ENCODE data around the gene SUGCT.

Gene SUGCT

GRCh38 chr7:40570223-40570622 is 435.4 kb downstream of the SUGCT start:
- no peak overlapping the region for H3K4me2 ChIP-seq (ENCODE audit: low read length)
- H3K79me2 ChIP-seq (ENCODE audit: control insufficient read depth, insufficient read depth, low read length, poor library complexity): no peaks in the 10 kb centered on the region
- no peaks in the 10 kb centered on the region for H3K36me3 ChIP-seq (ENCODE audit: control insufficient read depth in 1 of 2, insufficient read depth in 2 of 2, low read length in 2 of 2)
- no peak overlapping the region for H3K14ac ChIP-seq (ENCODE audit: low read length)
- H2BK5ac ChIP-seq (ENCODE audit: low read depth, low read length, poor library complexity): no peak overlapping the region
- no peak overlapping the region for H3K9ac ChIP-seq (ENCODE audit: low read length)
- no peaks in the 10 kb centered on the region for H3K79me1 ChIP-seq (ENCODE audit: low read length)
- no peak overlapping the region for H2AFZ ChIP-seq (ENCODE audit: insufficient read depth, low read length, poor library complexity)
- no peak overlapping the region for H4K8ac ChIP-seq (ENCODE audit: low read depth, low read length)
- no peak overlapping the region for H4K12ac ChIP-seq (ENCODE audit: low read depth, low read length)
- no peak overlapping the region for H3K4ac ChIP-seq (ENCODE audit: low read depth, low read length)
- no peak overlapping the region for H2BK120ac ChIP-seq (ENCODE audit: insufficient read depth, low read length, poor library complexity)
- H2AK5ac ChIP-seq (ENCODE audit: low read length): no peak overlapping the region
- H3K18ac ChIP-seq (ENCODE audit: low read length): no peak overlapping the region
- H2BK12ac ChIP-seq (ENCODE audit: low read length): no peak overlapping the region
- no CpG with 5 or more reads among the region's 1 CpG for WGBS (ENCODE audit: extremely low coverage, insufficient coverage, insufficient read length)
- no peak overlapping the region for H3K23ac ChIP-seq (ENCODE audit: low read length)
- H3K9me3 ChIP-seq (ENCODE audit: insufficient read depth, low read depth, low read length): no peaks in the 10 kb centered on the region
- no peak overlapping the region for H3K4me3 ChIP-seq (ENCODE audit: low read depth, low read length)
- no peak overlapping the region for H4K91ac ChIP-seq (ENCODE audit: low read depth, low read length)
- no peak for DNase-seq
- H3K27ac ChIP-seq (ENCODE audit: low read depth, low read length): no peak overlapping the region
- no peaks in the 10 kb centered on the region for H3K27me3 ChIP-seq (ENCODE audit: insufficient read depth, low read length)
- H3K4me1 ChIP-seq (ENCODE audit: control insufficient read depth in 1 of 2, insufficient read depth in 2 of 2, low read length in 2 of 2): peaks cover 2% of the 10 kb centered on the region in 2 experiments

GRCh38 chr7:40571796-40572195 is 437.0 kb downstream of the SUGCT start:
- no peaks in the 10 kb centered on the region for H3K79me2 ChIP-seq (ENCODE audit: control insufficient read depth, insufficient read depth, low read length, poor library complexity)

GRCh38 chr7:40572810-40573465 is 438.1 kb downstream of the SUGCT start:
- DNase-seq: no peak
- Histone ChIP-seq H3K4me2 (ENCODE audit: low read length) (no peak overlapping the region), H4K8ac (ENCODE audit: low read depth, low read length) (no peak overlapping the region), H4K12ac (ENCODE audit: low read depth, low read length) (no peak overlapping the region), H3K27me3 (ENCODE audit: insufficient read depth, low read length) (no peaks in the 10 kb centered on the region), H2BK120ac (ENCODE audit: insufficient read depth, low read length, poor library complexity) (no peak overlapping the region), H2BK12ac (ENCODE audit: low read length) (no peak overlapping the region), H3K4ac (ENCODE audit: low read depth, low read length) (no peak overlapping the region), H3K36me3 (ENCODE audit: control insufficient read depth in 1 of 2, insufficient read depth in 2 of 2, low read length in 2 of 2) (no peaks in the 10 kb centered on the region), H3K23ac (ENCODE audit: low read length) (no peak overlapping the region), H3K18ac (ENCODE audit: low read length) (no peak overlapping the region), H3K79me1 (ENCODE audit: low read length) (no peaks in the 10 kb centered on the region), H2BK5ac (ENCODE audit: low read depth, low read length, poor library complexity) (no peak overlapping the region), H3K9ac (ENCODE audit: low read length) (no peak overlapping the region), H2AFZ (ENCODE audit: insufficient read depth, low read length, poor library complexity) (no peak overlapping the region), H3K9me3 (ENCODE audit: insufficient read depth, low read depth, low read length) (no peaks in the 10 kb centered on the region), H3K4me1 (ENCODE audit: control insufficient read depth in 1 of 2, insufficient read depth in 2 of 2, low read length in 2 of 2) (peaks cover 2% of the 10 kb centered on the region in 2 experiments), H3K14ac (ENCODE audit: low read length) (no peak overlapping the region), H3K79me2 (ENCODE audit: control insufficient read depth, insufficient read depth, low read length, poor library complexity) (no peaks in the 10 kb centered on the region), H4K91ac (ENCODE audit: low read depth, low read length) (no peak overlapping the region), H2AK5ac (ENCODE audit: low read length) (no peak overlapping the region), H3K27ac (ENCODE audit: low read depth, low read length) (no peak overlapping the region), H3K4me3 (ENCODE audit: low read depth, low read length) (no peak overlapping the region)
- WGBS (ENCODE audit: extremely low coverage, insufficient coverage, insufficient read length): no CpG with 5 or more reads among the region's 8 CpGs

More at GRCh38 chr7:40571796-40572195, 437.0 kb downstream of the SUGCT start:
- no peak overlapping the region for H3K9ac ChIP-seq (ENCODE audit: low read length)
- no peaks in the 10 kb centered on the region for H3K27me3 ChIP-seq (ENCODE audit: insufficient read depth, low read length)
- H3K14ac ChIP-seq (ENCODE audit: low read length): no peak overlapping the region
- H3K23ac ChIP-seq (ENCODE audit: low read length): no peak overlapping the region
- H2AFZ ChIP-seq (ENCODE audit: insufficient read depth, low read length, poor library complexity): no peak overlapping the region
- no peak for DNase-seq
- H3K4me2 ChIP-seq (ENCODE audit: low read length): no peak overlapping the region
- no peak overlapping the region for H2BK12ac ChIP-seq (ENCODE audit: low read length)
- no peak overlapping the region for H3K4me3 ChIP-seq (ENCODE audit: low read depth, low read length)
- H4K8ac ChIP-seq (ENCODE audit: low read depth, low read length): no peak overlapping the region
- no peak overlapping the region for H4K12ac ChIP-seq (ENCODE audit: low read depth, low read length)
- H2BK5ac ChIP-seq (ENCODE audit: low read depth, low read length, poor library complexity): no peak overlapping the region
- no peak overlapping the region for H2AK5ac ChIP-seq (ENCODE audit: low read length)
- H3K79me1 ChIP-seq (ENCODE audit: low read length): no peaks in the 10 kb centered on the region
- H3K4ac ChIP-seq (ENCODE audit: low read depth, low read length): no peak overlapping the region
- no peaks in the 10 kb centered on the region for H3K36me3 ChIP-seq (ENCODE audit: control insufficient read depth in 1 of 2, insufficient read depth in 2 of 2, low read length in 2 of 2)
- no peak overlapping the region for H3K27ac ChIP-seq (ENCODE audit: low read depth, low read length)
- H3K4me1 ChIP-seq (ENCODE audit: control insufficient read depth in 1 of 2, insufficient read depth in 2 of 2, low read length in 2 of 2): peaks cover 2% of the 10 kb centered on the region in 2 experiments
- H3K9me3 ChIP-seq (ENCODE audit: insufficient read depth, low read depth, low read length): no peaks in the 10 kb centered on the region
- H2BK120ac ChIP-seq (ENCODE audit: insufficient read depth, low read length, poor library complexity): no peak overlapping the region
- no CpG with 5 or more reads among the region's 5 CpGs for WGBS (ENCODE audit: extremely low coverage, insufficient coverage, insufficient read length)
- H3K18ac ChIP-seq (ENCODE audit: low read length): no peak overlapping the region
- no peak overlapping the region for H4K91ac ChIP-seq (ENCODE audit: low read depth, low read length)

GRCh38 chr7:40579401-40579800 is 444.6 kb downstream of the SUGCT start:
- WGBS (ENCODE audit: extremely low coverage, insufficient coverage, insufficient read length): no CpG with 5 or more reads among the region's 5 CpGs
- H2BK5ac ChIP-seq (ENCODE audit: low read depth, low read length, poor library complexity): no peak overlapping the region
- H4K91ac ChIP-seq (ENCODE audit: low read depth, low read length): no peak overlapping the region
- DNase-seq: no peak
- no peak overlapping the region for H2BK120ac ChIP-seq (ENCODE audit: insufficient read depth, low read length, poor library complexity)
- no peak overlapping the region for H3K18ac ChIP-seq (ENCODE audit: low read length)
- H3K4me2 ChIP-seq (ENCODE audit: low read length): no peak overlapping the region
- no peak overlapping the region for H3K4ac ChIP-seq (ENCODE audit: low read depth, low read length)
- no peaks in the 10 kb centered on the region for H3K9me3 ChIP-seq (ENCODE audit: insufficient read depth, low read depth, low read length)
- H4K8ac ChIP-seq (ENCODE audit: low read depth, low read length): no peak overlapping the region
- no peaks in the 10 kb centered on the region for H3K36me3 ChIP-seq (ENCODE audit: control insufficient read depth in 1 of 2, insufficient read depth in 2 of 2, low read length in 2 of 2)
- peak overlapping the region; percentile 14 for H3K27ac ChIP-seq (ENCODE audit: low read depth, low read length)
- H3K14ac ChIP-seq (ENCODE audit: low read length): no peak overlapping the region
- no peak overlapping the region for H2AK5ac ChIP-seq (ENCODE audit: low read length)
- H3K9ac ChIP-seq (ENCODE audit: low read length): no peak overlapping the region
- H2BK12ac ChIP-seq (ENCODE audit: low read length): no peak overlapping the region
- no peaks in the 10 kb centered on the region for H3K27me3 ChIP-seq (ENCODE audit: insufficient read depth, low read length)
- no peak overlapping the region for H3K4me3 ChIP-seq (ENCODE audit: low read depth, low read length)
- H3K23ac ChIP-seq (ENCODE audit: low read length): no peak overlapping the region
- H3K79me2 ChIP-seq (ENCODE audit: control insufficient read depth, insufficient read depth, low read length, poor library complexity): no peaks in the 10 kb centered on the region
- H3K4me1 ChIP-seq (ENCODE audit: control insufficient read depth in 1 of 2, insufficient read depth in 2 of 2, low read length in 2 of 2): peaks cover 0 to 5% of the 10 kb centered on the region in 2 experiments
- H4K12ac ChIP-seq (ENCODE audit: low read depth, low read length): no peak overlapping the region
- H3K79me1 ChIP-seq (ENCODE audit: low read length): peaks cover 7% of the 10 kb centered on the region
- no peak overlapping the region for H2AFZ ChIP-seq (ENCODE audit: insufficient read depth, low read length, poor library complexity)

Measured in trophoblast cell (in vitro differentiated cells and primary cell).